ENCODE data around the gene ALOX5AP. TPM values are rescaled to one million over a fixed set of nuclear protein-coding genes. Genes with fewer than 3 reads are reported as not detected.

ALOX5AP gene
- 2.4 to 2.8 TPM (median 2.7 TPM) in 5 replicates for total RNA-seq (2022; extraction: Qiagen RNA extraction; ENCODE audit: low read depth)

GRCh38 chr13:30735025-30735871 lies at the start of gene ALOX5AP:
TSS of gene ALOX5AP (plus strand) at chr13:30735543. CDS start at chr13:30735606, 63 bp downstream.

Other genes with a start within 250 kb of the ALOX5AP start
- 10.8 to 13.4 TPM (median 12.0 TPM) in 5 replicates for gene USPL1, start 117.6 kb upstream of the ALOX5AP start, total RNA-seq (2022; extraction: Qiagen RNA extraction; ENCODE audit: low read depth)
- 0.08 to 0.18 TPM (median 0.14 TPM) in 4 of 5 replicates, not detected in the other for gene MEDAG, start 170.7 kb downstream of the ALOX5AP start, total RNA-seq (2022; extraction: Qiagen RNA extraction; ENCODE audit: low read depth)
- gene TEX26, start 197.1 kb downstream of the ALOX5AP start, total RNA-seq (2022; extraction: Qiagen RNA extraction; ENCODE audit: low read depth) = not detected in 5 replicates

All from A549 treated with DMSO at 1 μM for 4 hours (cell line).